Measurements from ENCODE around the gene B4GALT2. TPM values are rescaled to one million over a fixed set of nuclear protein-coding genes. Genes with fewer than 3 reads are reported as not detected.

Gene B4GALT2
- total and polyA plus RNA-seq, 2 of the 4 experiments (the other 2 are of a cell fraction): 52.3 to 60.8 TPM

- H3K27ac ChIP-seq (ENCODE audit: insufficient read depth, low read length): no peak overlapping the region
- H4K8ac ChIP-seq (ENCODE audit: low read depth in 2 of 2, low read length in 2 of 2): no peak overlapping the region
- no peak overlapping the region for H2BK5ac ChIP-seq (ENCODE audit: low read depth, low read length, poor library complexity, severe bottlenecking)
- H2BK20ac ChIP-seq (ENCODE audit: low read depth, low read length): no peak overlapping the region
- H2BK120ac ChIP-seq (ENCODE audit: low read depth, low read length): no peak overlapping the region
- H4K5ac ChIP-seq (ENCODE audit: low read depth, low read length): no peak overlapping the region
- no peak overlapping the region for H3K23ac ChIP-seq (ENCODE audit: low read depth, low read length)
- no peak overlapping the region for H2AK5ac ChIP-seq (ENCODE audit: low read depth, low read length)
- H3K9me3 ChIP-seq (ENCODE audit: control insufficient read depth, insufficient read depth, low read length): no peaks in the 10 kb centered on the region
- POLR2A ChIA-PET (ENCODE audit: unreplicated experiment): no interaction called here
- H3K79me1 ChIP-seq (ENCODE audit: low read depth in 1 of 2, low read length in 2 of 2): peaks cover 37 to 73% of the 10 kb centered on the region in 2 experiments
- dilution Hi-C loops (cut with HindIII; ENCODE audit: low sequenced_read_pairs, unreplicated experiment): no loop called here
- in situ Hi-C loops (cut with MboI; ENCODE audit: low sequenced_read_pairs): no loop called here
- H3K56ac ChIP-seq (ENCODE audit: extremely low read depth, insufficient read depth, low read length): no peak overlapping the region
- H3K36me3 ChIP-seq (ENCODE audit: control insufficient read depth, insufficient read depth, low read length): peaks cover 45% of the 10 kb centered on the region
- BruUV-seq (replicated peaks): no TSS peak
- no peaks in the 10 kb centered on the region for H3K27me3 ChIP-seq (ENCODE audit: control insufficient read depth, insufficient read depth, low read length)
- H3K4me3 ChIP-seq (ENCODE audit: insufficient read depth, low read depth, low read length): no peak overlapping the region
- peaks cover 28% of the 10 kb centered on the region for H3K4me1 ChIP-seq (ENCODE audit: control insufficient read depth, insufficient read depth, low read length)
- H2BK15ac ChIP-seq (ENCODE audit: low read depth, low read length): no peak overlapping the region
- no peak overlapping the region for H3K14ac ChIP-seq (replicated peaks; ENCODE audit: low read depth, low read length)
- TF ChIP-seq POLR2A (IDR thresholded peaks at IDR 0.05; ENCODE audit: low read depth, low read length) (no peak), NFE2L2 (IDR thresholded peaks at IDR 0.05; ENCODE audit: low read depth, low read length) (no peak), FOS (IDR thresholded peaks at IDR 0.05; ENCODE audit: low read depth, low read length) (no peak), SMC3 (IDR thresholded peaks at IDR 0.05; ENCODE audit: low read depth, low read length) (no peak), RFX5 (IDR thresholded peaks at IDR 0.05; ENCODE audit: low read depth, low read length) (no peak)
- TF ChIP-seq, protein P1, sequence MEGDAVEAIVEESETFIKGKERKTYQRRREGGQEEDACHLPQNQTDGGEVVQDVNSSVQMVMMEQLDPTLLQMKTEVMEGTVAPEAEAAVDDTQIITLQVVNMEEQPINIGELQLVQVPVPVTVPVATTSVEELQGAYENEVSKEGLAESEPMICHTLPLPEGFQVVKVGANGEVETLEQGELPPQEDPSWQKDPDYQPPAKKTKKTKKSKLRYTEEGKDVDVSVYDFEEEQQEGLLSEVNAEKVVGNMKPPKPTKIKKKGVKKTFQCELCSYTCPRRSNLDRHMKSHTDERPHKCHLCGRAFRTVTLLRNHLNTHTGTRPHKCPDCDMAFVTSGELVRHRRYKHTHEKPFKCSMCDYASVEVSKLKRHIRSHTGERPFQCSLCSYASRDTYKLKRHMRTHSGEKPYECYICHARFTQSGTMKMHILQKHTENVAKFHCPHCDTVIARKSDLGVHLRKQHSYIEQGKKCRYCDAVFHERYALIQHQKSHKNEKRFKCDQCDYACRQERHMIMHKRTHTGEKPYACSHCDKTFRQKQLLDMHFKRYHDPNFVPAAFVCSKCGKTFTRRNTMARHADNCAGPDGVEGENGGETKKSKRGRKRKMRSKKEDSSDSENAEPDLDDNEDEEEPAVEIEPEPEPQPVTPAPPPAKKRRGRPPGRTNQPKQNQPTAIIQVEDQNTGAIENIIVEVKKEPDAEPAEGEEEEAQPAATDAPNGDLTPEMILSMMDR (conservative IDR thresholded peaks at IDR 0.05; ENCODE audit: low read depth, low read length): no peak
- TF ChIP-seq, protein P2, sequence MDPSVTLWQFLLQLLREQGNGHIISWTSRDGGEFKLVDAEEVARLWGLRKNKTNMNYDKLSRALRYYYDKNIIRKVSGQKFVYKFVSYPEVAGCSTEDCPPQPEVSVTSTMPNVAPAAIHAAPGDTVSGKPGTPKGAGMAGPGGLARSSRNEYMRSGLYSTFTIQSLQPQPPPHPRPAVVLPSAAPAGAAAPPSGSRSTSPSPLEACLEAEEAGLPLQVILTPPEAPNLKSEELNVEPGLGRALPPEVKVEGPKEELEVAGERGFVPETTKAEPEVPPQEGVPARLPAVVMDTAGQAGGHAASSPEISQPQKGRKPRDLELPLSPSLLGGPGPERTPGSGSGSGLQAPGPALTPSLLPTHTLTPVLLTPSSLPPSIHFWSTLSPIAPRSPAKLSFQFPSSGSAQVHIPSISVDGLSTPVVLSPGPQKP (IDR thresholded peaks at IDR 0.05; ENCODE audit: borderline replicate concordance, low read depth, low read length): no peak
- peak overlapping the region; percentile 61 for H2AFZ ChIP-seq (replicated peaks; ENCODE audit: low read length, poor library complexity)
- H4K91ac ChIP-seq (ENCODE audit: insufficient read depth, low read depth, low read length): no peak overlapping the region
- no peak overlapping the region for H3K18ac ChIP-seq (ENCODE audit: low read depth, low read length)
- H3K9ac ChIP-seq (ENCODE audit: low read depth, low read length): no peak overlapping the region
- peaks cover 47% of the 10 kb centered on the region for H4K20me1 ChIP-seq (ENCODE audit: insufficient read depth, low read length)
- ATAC-seq (ENCODE audit: low read depth) (no peak), DNase-seq (no peak)
- H3K4me2 ChIP-seq (ENCODE audit: low read depth, low read length): no peak overlapping the region
- H2AK9ac ChIP-seq (replicated peaks; ENCODE audit: low read depth, low read length, poor library complexity): peak overlapping the region; percentile 57
- CTCF ChIA-PET: no interaction called here
- 97% methylated on average over 8 of the region's 8 CpGs; no CpG with 5 or more reads in 1 of the 2 experiments for WGBS, 2 experiments (ENCODE audit: extremely low coverage in 2 of 2, insufficient read length in 1 of 2)
- intact Hi-C loops (cut with micrococcal nuclease): no loop called here
- peaks cover 39% of the 10 kb centered on the region for H3K9me1 ChIP-seq (ENCODE audit: insufficient read depth, low read length)
- no peak overlapping the region for H3K4ac ChIP-seq (ENCODE audit: low read depth, low read length)
Measured at GRCh38 chr1:43982241-43982640, 3.2 kb downstream of the B4GALT2 start.

Measured in IMR-90 (cell line).